GM12865 (cell line): ENCODE data around the gene M1AP.

Experiments used
- DNase-seq: peaks from one replicate; pipeline ENCODE4 v3.0.0; 2010; ENCODE audit warnings: low read depth
- H3K4me3 ChIP-seq: 2 replicates; pipeline ENCODE4 v1.5.1; 2011; ENCODE audit warnings: mild to moderate bottlenecking, low read depth, low read length, control low read depth
- TF ChIP-seq, protein P1 (sequence below): IDR thresholded peaks from 2 replicates; pipeline ENCODE4 v1.5.1; 2011; ENCODE audit warnings: low read length, control low read depth, low read depth, inconsistent platforms; ENCODE audit not compliant: insufficient read depth; ENCODE audit errors: missing control alignments

M1AP gene

DNA sequence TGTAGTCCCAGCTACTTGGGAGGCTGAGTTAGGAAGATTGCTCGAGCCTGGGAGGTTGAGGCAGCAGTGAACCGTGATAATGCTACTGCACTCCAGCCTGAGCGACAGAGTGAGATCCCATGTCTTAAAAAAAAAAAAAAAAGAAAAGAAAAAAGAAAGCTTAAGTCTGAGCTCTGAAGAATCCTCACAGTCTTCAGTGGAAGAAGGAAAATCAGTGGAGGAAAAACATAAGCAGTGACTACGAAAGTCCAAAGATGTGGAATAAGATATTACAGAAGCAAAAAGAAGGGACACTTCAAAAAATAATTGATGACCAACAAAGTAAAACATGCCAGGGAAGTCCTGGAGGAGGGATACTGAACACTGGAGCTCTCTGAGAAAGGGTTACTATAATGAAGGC is 137.9 kb downstream of the M1AP start:
- DNase-seq: no peak
- TF ChIP-seq, protein P1, sequence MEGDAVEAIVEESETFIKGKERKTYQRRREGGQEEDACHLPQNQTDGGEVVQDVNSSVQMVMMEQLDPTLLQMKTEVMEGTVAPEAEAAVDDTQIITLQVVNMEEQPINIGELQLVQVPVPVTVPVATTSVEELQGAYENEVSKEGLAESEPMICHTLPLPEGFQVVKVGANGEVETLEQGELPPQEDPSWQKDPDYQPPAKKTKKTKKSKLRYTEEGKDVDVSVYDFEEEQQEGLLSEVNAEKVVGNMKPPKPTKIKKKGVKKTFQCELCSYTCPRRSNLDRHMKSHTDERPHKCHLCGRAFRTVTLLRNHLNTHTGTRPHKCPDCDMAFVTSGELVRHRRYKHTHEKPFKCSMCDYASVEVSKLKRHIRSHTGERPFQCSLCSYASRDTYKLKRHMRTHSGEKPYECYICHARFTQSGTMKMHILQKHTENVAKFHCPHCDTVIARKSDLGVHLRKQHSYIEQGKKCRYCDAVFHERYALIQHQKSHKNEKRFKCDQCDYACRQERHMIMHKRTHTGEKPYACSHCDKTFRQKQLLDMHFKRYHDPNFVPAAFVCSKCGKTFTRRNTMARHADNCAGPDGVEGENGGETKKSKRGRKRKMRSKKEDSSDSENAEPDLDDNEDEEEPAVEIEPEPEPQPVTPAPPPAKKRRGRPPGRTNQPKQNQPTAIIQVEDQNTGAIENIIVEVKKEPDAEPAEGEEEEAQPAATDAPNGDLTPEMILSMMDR: no peak
- H3K4me3 ChIP-seq: no peak overlapping the region

DNA sequence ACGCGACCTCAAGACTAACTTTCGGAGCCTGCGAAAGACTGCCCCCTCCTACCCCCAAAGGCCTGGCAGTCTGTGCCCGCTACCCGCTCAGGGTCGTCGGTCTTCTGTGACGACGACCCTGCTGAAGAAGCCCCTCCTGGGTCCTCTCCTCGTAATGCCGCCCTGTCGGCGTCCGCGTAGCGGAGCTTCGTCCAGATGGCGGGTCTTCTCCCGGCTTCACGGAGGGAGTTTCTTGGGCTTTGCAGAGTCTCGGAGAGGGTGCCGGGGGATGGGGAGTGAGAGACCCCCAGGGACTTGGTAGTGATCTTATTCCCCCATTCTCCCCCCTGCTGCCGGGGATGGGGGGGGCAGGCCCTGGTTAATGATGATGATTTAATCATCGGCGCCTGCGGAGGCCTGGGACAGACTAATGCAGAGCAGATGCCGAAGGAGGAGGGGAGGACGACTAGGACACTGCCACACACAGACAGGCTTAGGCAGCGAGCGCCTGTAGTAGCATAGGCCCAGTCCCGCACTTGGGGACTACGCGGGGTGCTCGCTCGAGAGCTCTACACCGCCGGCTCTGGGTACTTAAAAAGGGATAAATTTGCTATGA is 140.1 kb downstream of the M1AP start:
- TF ChIP-seq, protein P1: no peak
- peak overlapping the region; percentile 69 for H3K4me3 ChIP-seq
- peak; percentile 39 for DNase-seq
